Thyroid gland (tissue), 4 donors: Measurements from ENCODE around the gene PRODH2.

ENCODE experiments used
- POLR2A ChIP-seq, 2 donors: fragments of 450-650 bp; IDR thresholded peaks; one replicate each; pipeline ENCODE4 v1.6.1; 2017; ENCODE audit warnings: antibody characterized with exemption in 2 of 2, mild to moderate bottlenecking in 2 of 2, moderate library complexity in 1 of 2
- TF ChIP-seq, protein P1 (sequence below), 6 experiments: fragments of 200-600 bp in 3 of 6; fragments of 450-650 bp in 3 of 6; sonication (generic) in 3 of 6; IDR thresholded peaks; one replicate each; pipeline ENCODE4 v1.5.1; 2016 to 2019; ENCODE audit warnings: antibody characterized with exemption in 6 of 6, mild to moderate bottlenecking in 2 of 6, inconsistent platforms in 1 of 6, moderate library complexity in 1 of 6

DNA sequence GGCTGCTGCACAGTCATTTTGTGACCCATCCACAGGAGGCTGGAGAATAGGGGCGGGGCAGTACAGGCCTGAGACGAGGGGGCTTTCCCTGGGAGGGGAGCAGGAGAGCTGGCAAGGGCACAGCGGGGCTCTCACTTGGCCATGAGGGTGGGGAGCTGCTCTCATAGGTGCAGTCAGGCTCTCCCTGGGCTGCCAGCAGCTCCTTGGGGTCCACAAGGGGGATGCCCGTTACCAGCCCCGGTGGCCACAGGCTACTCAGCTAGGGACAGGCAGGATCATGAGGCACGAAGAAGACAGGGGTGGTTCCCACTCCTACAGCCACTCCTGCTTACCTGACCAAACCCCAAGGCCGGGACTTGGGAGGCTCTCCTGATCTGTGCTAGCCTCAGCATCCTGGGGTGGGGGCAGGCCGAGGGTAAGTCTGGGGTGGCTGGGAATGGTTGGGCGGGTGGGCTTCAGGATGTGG, 20.8 kb downstream of the PRODH2 start:
- TF ChIP-seq, protein P1, sequence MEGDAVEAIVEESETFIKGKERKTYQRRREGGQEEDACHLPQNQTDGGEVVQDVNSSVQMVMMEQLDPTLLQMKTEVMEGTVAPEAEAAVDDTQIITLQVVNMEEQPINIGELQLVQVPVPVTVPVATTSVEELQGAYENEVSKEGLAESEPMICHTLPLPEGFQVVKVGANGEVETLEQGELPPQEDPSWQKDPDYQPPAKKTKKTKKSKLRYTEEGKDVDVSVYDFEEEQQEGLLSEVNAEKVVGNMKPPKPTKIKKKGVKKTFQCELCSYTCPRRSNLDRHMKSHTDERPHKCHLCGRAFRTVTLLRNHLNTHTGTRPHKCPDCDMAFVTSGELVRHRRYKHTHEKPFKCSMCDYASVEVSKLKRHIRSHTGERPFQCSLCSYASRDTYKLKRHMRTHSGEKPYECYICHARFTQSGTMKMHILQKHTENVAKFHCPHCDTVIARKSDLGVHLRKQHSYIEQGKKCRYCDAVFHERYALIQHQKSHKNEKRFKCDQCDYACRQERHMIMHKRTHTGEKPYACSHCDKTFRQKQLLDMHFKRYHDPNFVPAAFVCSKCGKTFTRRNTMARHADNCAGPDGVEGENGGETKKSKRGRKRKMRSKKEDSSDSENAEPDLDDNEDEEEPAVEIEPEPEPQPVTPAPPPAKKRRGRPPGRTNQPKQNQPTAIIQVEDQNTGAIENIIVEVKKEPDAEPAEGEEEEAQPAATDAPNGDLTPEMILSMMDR (IDR thresholded peaks at IDR 0.05): no peak
- TF ChIP-seq POLR2A (IDR thresholded peaks at IDR 0.05): no peak
